GM12872 (cell line): ENCODE results near the gene MUC13.

Source experiments
- CTCF ChIP-seq: IDR thresholded peaks from 3 replicates; pipeline ENCODE4 v1.5.1; 2011; ENCODE audit warnings: low read depth, mild to moderate bottlenecking, low read length, moderate library complexity; ENCODE audit not compliant: insufficient read depth

MUC13 gene

GRCh38 chr3:124934577-124934976 is at the start of gene MUC13:
Gene MUC13 (minus strand): TSS chr3:124934751. CDS start chr3:124934712, 39 bp downstream.
- TF ChIP-seq CTCF: no peak

GRCh38 chr3:124982855-124983254 is 48.3 kb upstream of the MUC13 start:
- no peak for TF ChIP-seq CTCF

- no peak for TF ChIP-seq CTCF
Observed at GRCh38 chr3:124981472-124981871, 46.9 kb upstream of the MUC13 start.

GRCh38 chr3:124978627-124979026 is 44.1 kb upstream of the MUC13 start:
- no peak for TF ChIP-seq CTCF

GRCh38 chr3:124976383-124976782 is 41.8 kb upstream of the MUC13 start:
- TF ChIP-seq CTCF: no peak

- TF ChIP-seq CTCF: no peak
Observed at GRCh38 chr3:124974691-124975090, 40.1 kb upstream of the MUC13 start.

GRCh38 chr3:124973290-124973689 is 38.7 kb upstream of the MUC13 start:
- no peak for TF ChIP-seq CTCF

- no peak for TF ChIP-seq CTCF
Observed at GRCh38 chr3:124972457-124972856, 37.9 kb upstream of the MUC13 start.
